ENCODE data around the gene ERMP1. TPM values are rescaled to one million over a fixed set of nuclear protein-coding genes. Genes with fewer than 3 reads are reported as not detected.
"Not testable (repeated sequence)": the region's sequence is repeated elsewhere in the genome, so short reads cannot be mapped to it uniquely, and the experiment has no call there.

ERMP1 gene
- total and polyA plus RNA-seq, 12 donors: 5.1 to 26.2 (median 22.3) TPM

DNA sequence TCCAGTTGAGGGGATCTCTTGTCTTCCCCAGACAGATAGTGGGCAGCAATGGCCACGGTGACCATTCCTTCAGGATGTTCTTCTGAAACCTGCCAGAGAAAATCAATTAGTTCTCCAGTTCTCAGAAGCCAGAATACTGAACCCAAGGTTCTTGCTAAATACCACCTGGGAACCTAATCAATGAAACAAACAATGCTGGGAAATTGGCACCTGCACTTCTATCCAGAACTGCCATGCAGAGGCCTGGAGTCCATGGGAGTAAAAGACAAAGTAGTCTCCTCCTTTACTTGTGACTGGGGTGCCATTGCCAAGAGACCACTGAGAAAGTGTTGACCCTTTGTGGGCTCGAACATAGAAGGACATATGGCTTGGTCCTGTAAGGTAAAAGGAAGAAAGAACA, 45.7 kb downstream of the ERMP1 start:
- peaks cover 0 to 32% (median 14%) of the 10 kb centered on the region in 9 donors for H3K4me1 ChIP-seq
- H3K9me3 ChIP-seq: peaks cover 0 to 19% (median 0%) of the 10 kb centered on the region in 11 donors
- DNase-seq (no peak), ATAC-seq (no peak)
- no peak overlapping the region for H3K27ac ChIP-seq
- no peaks in the 10 kb centered on the region for H3K27me3 ChIP-seq
- TF ChIP-seq, protein P1, sequence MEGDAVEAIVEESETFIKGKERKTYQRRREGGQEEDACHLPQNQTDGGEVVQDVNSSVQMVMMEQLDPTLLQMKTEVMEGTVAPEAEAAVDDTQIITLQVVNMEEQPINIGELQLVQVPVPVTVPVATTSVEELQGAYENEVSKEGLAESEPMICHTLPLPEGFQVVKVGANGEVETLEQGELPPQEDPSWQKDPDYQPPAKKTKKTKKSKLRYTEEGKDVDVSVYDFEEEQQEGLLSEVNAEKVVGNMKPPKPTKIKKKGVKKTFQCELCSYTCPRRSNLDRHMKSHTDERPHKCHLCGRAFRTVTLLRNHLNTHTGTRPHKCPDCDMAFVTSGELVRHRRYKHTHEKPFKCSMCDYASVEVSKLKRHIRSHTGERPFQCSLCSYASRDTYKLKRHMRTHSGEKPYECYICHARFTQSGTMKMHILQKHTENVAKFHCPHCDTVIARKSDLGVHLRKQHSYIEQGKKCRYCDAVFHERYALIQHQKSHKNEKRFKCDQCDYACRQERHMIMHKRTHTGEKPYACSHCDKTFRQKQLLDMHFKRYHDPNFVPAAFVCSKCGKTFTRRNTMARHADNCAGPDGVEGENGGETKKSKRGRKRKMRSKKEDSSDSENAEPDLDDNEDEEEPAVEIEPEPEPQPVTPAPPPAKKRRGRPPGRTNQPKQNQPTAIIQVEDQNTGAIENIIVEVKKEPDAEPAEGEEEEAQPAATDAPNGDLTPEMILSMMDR (IDR thresholded peaks at IDR 0.05): no peak
- intact Hi-C loops (cut with DNase I): no loop called here
- no peak overlapping the region for H3K4me3 ChIP-seq
- H3K36me3 ChIP-seq: peaks cover 0 to 78% (median 0%) of the 10 kb centered on the region in 9 donors
- 94 to 96% methylated on average over 2 of the region's 2 CpGs for WGBS, 2 donors

DNA sequence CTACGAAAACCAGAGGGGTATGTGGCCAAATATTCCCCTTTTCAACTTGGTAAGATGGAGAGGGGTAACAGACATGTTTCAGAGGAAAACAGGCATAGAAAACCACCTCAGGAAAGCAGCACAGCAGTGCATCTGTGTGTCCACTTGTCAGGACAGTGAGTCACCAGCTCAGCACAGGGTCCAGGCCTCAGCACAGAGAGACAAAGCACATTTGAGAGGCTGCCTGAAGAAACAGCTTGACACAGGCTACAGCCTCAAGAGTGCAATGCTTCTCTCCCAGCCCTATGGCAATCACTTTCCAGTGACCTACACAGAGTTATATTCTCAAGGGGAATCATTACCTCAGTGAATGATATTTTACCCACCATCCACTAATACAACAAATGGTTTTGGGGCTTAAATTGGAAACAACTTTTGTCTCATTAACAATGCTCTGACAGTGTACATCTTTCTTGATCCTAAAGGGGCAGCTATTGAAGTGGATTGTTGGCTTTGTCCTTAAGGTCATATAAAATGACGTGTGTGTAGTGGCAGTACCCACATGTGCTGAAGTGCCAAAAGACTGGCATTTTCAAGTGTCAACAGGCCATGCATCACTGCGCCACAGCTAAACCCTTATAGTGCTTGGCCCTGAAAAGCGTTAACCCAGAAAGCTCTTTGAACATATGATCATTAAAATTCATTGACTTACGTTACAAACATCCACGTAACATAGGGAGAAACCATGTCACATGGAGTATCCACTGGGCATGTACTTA, 46.4 kb downstream of the ERMP1 start:
- intact Hi-C loops (cut with DNase I): no loop called here
- peaks cover 0 to 79% (median 0%) of the 10 kb centered on the region in 9 donors for H3K36me3 ChIP-seq
- 80 to 87% methylated on average over 6 of the region's 6 CpGs for WGBS, 2 donors

DNA sequence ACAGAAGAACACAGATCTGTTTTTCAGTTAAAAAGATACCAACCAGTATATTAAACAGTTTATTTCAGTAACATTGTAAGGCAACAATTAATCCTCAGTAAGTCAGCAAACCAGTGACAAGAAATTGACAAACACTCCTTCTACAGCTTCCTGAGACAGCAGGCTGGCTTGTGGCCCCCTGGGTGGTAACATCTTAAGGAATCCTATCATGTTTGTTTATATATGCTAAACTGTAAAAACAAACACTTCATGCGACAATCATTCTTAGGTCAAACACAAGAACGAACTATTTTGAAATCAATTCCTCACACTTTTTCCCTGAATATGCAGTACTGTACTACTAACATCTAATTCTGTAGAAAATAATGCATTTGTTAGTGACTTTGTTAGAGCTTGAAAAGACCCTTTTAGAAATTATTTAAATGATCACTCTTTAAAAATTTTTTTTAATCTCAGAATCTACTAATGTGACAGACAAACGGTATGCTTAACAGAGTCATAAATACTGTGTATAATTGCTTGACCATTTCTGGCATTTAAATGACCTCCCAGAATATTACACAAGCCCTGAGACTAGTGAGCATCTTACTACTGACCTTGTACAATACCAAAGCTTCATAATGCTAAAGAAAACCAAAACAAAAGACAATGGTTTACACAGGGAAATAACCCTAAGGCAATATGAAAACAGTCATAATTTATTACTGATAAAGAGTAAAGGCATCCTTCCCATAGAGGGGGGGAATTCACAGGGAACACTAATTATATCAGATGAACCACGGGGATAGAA, 48.2 kb downstream of the ERMP1 start:
- peak overlapping the region in 1 of 10 donors; percentile 15 for H3K27ac ChIP-seq
- intact Hi-C loops (cut with DNase I): loop anchor here in 1 of 10 donors (1.0 kb wide), 1 partner anchor 33 kb away; no protein-coding TSS in a partner anchor
- DNase-seq (no peak), ATAC-seq (peak in 1 of 8 donors; percentile 15)
- H3K4me1 ChIP-seq: peaks cover 0 to 24% (median 6%) of the 10 kb centered on the region in 9 donors
- no peaks in the 10 kb centered on the region for H3K27me3 ChIP-seq
- H3K36me3 ChIP-seq: peaks cover 0 to 77% (median 8%) of the 10 kb centered on the region in 9 donors
- no peak overlapping the region for H3K4me3 ChIP-seq
- 73 to 80% methylated on average over 4 of the region's 4 CpGs for WGBS, 2 donors
- peaks cover 0 to 21% (median 0%) of the 10 kb centered on the region in 11 donors for H3K9me3 ChIP-seq
- TF ChIP-seq, protein P1 (IDR thresholded peaks at IDR 0.05): no peak

More for the DNA sequence above, 46.4 kb downstream of the ERMP1 start:
- Histone ChIP-seq H3K4me3 (no peak overlapping the region), H3K4me1 (peaks cover 0 to 25% (median 8%) of the 10 kb centered on the region in 9 donors), H3K9me3 (peaks cover 0 to 26% (median 0%) of the 10 kb centered on the region in 11 donors), H3K27me3 (no peaks in the 10 kb centered on the region), H3K27ac (peak overlapping the region in 2 of 10 donors; percentile 33 to 41)
- no peak for DNase-seq
- ATAC-seq: peak in 7 of 8 donors; percentile 40 to 84 (median 68)
- TF ChIP-seq, protein P1 (IDR thresholded peaks at IDR 0.05): no peak

DNA sequence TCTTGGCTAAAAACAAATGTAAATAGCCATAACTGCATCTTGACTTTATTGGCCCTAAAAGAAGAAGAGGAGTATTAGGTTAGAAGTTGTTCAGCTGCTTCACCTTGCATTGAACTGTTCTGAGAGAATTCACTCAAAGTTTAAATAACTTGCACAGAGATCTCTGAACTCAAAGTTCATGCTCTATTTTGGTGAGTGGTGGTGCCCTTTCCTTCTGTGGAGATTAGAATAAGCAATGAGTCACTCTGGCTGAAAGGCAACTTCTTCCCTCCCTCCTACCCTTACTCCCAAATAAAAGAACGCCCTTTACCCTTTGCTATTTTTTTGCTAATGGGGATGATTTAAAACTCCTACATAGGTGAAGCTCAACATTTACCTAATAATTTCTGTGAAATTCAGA, 48.9 kb downstream of the ERMP1 start:
- Histone ChIP-seq H3K27me3 (no peaks in the 10 kb centered on the region), H3K36me3 (peaks cover 0 to 80% (median 16%) of the 10 kb centered on the region in 9 donors), H3K27ac (peak overlapping the region in 1 of 10 donors; percentile 15), H3K4me1 (peaks cover 0 to 24% (median 6%) of the 10 kb centered on the region in 9 donors), H3K4me3 (no peak overlapping the region), H3K9me3 (peaks cover 0 to 27% (median under 1%) of the 10 kb centered on the region in 11 donors)
- ATAC-seq: peak in 6 of 8 donors; percentile 39 to 66 (median 58)
- TF ChIP-seq, protein P1 (IDR thresholded peaks at IDR 0.05): no peak
- intact Hi-C loops (cut with DNase I): loop anchor here in 1 of 10 donors (1.0 kb wide), 1 partner anchor 33 kb away; no protein-coding TSS in a partner anchor
- WGBS, 2 donors: 90 to 95% methylated on average over 1 of the region's 1 CpG
- no peak for DNase-seq

DNA sequence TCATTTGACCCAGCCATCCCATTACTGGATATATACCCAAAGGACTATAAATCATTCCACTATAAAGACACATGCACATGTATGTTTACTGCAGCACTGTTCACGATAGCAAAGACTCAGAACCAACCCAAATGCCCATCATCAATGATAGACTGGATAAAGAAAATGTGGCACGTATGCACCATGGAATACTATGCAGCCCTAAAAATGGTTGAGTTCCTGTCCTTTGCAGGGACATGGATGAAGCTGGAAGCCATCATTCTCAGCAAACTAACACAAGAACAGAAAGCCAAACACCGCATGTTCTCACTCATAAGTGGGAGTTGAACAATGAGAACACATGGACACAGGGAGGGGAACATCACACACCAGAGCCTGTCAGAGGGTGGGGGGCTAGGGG, 49.5 kb downstream of the ERMP1 start:
- intact Hi-C loops (cut with DNase I); H3K4me3 ChIP-seq; H3K27me3 ChIP-seq; ATAC-seq; DNase-seq; H3K27ac ChIP-seq: not testable (repeated sequence)
- Histone ChIP-seq H3K36me3 (peaks cover 0 to 85% (median 21%) of the 10 kb centered on the region in 9 donors), H3K9me3 (peaks cover 0 to 33% (median 5%) of the 10 kb centered on the region in 11 donors), H3K4me1 (peaks cover 0 to 24% (median 6%) of the 10 kb centered on the region in 9 donors)
- 98 to 100% methylated on average over 3 of the region's 3 CpGs for WGBS, 2 donors

DNA sequence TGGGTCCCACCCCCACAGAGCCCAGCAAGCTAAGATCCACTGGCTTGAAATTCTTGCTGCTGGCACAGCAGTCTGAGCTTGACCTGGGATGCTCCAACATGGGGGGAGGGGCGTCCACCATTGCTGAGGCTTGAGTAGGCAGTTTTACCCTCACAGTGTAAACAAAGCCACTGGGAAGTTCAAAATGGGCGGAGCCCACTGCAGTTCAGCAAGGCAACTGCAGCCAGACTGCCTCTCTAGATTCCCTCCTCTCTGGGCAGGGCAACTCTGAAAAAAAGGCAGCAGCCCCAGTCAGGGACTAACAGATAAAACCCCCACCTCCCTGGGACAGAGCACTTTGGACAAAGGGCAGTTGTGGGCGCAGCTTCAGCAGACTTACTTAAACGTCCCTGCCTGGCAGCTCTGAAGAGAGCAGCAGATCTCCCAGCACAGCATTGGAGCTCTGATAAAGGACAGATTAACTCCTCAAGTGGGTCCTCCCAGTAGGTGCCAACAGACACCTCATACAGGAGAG, 53.2 kb downstream of the ERMP1 start:
- intact Hi-C loops (cut with DNase I); H3K27me3 ChIP-seq; H3K27ac ChIP-seq; H3K4me3 ChIP-seq; DNase-seq; H3K4me1 ChIP-seq: not testable (repeated sequence)
- H3K36me3 ChIP-seq: peaks cover 0 to 97% (median 44%) of the 10 kb centered on the region in 9 donors
- peak in 6 of 8 donors; percentile 42 to 88 (median 76) for ATAC-seq
- 84 to 86% methylated on average over 4 of the region's 4 CpGs for WGBS, 2 donors
- H3K9me3 ChIP-seq: peaks cover 0 to 45% (median 5%) of the 10 kb centered on the region in 11 donors

Data from heart right ventricle (tissue), 16 donors.